Putamen (tissue), 1 donor: ENCODE data around the gene BCR.

Experiments used
- DNase-seq: peaks from one replicate; pipeline ENCODE4 v3.0.0-alpha.2; 2016; ENCODE audit warnings: low spot score

Gene BCR

GRCh38 chr22:23176645-23177027 lies 3.7 kb upstream of the BCR start:
- DNase-seq = no peak

GRCh38 chr22:23177197-23177596 lies 3.1 kb upstream of the BCR start:
- DNase-seq = no peak

- DNase-seq = no peak
Measured at GRCh38 chr22:23178512-23179254, 1.6 kb upstream of the BCR start.

- DNase-seq = no peak
Measured at GRCh38 chr22:23179381-23180299, 669 bp upstream of the BCR start.

- no peak for DNase-seq
Measured at GRCh38 chr22:23180893-23181720, 798 bp downstream of the BCR start.

GRCh38 chr22:23181721-23182308 lies 1.5 kb downstream of the BCR start:
- no peak for DNase-seq

GRCh38 chr22:23182309-23183060 lies 2.2 kb downstream of the BCR start:
- DNase-seq = no peak

GRCh38 chr22:23183061-23183698 lies 2.9 kb downstream of the BCR start:
- no peak for DNase-seq

GRCh38 chr22:23184100-23184763 lies 3.9 kb downstream of the BCR start:
- no peak for DNase-seq

- DNase-seq = no peak
Measured at GRCh38 chr22:23184764-23185113, 4.4 kb downstream of the BCR start.

- no peak for DNase-seq
Measured at GRCh38 chr22:23187211-23187610, 6.9 kb downstream of the BCR start.

GRCh38 chr22:23187871-23188700 lies 7.8 kb downstream of the BCR start:
- DNase-seq = no peak

GRCh38 chr22:23190526-23190925 lies 10.2 kb downstream of the BCR start:
- DNase-seq = no peak

- no peak for DNase-seq
Measured at GRCh38 chr22:23192133-23192532, 11.8 kb downstream of the BCR start.

GRCh38 chr22:23192558-23192957 lies 12.2 kb downstream of the BCR start:
- DNase-seq = no peak

- DNase-seq = no peak
Measured at GRCh38 chr22:23193196-23193827, 13.0 kb downstream of the BCR start.

- no peak for DNase-seq
Measured at GRCh38 chr22:23193882-23194281, 13.6 kb downstream of the BCR start.

- no peak for DNase-seq
Measured at GRCh38 chr22:23196165-23196564, 15.9 kb downstream of the BCR start.

- DNase-seq = no peak
Measured at GRCh38 chr22:23197836-23198235, 17.5 kb downstream of the BCR start.
